ENCODE data around the gene UBQLN4.

DNA sequence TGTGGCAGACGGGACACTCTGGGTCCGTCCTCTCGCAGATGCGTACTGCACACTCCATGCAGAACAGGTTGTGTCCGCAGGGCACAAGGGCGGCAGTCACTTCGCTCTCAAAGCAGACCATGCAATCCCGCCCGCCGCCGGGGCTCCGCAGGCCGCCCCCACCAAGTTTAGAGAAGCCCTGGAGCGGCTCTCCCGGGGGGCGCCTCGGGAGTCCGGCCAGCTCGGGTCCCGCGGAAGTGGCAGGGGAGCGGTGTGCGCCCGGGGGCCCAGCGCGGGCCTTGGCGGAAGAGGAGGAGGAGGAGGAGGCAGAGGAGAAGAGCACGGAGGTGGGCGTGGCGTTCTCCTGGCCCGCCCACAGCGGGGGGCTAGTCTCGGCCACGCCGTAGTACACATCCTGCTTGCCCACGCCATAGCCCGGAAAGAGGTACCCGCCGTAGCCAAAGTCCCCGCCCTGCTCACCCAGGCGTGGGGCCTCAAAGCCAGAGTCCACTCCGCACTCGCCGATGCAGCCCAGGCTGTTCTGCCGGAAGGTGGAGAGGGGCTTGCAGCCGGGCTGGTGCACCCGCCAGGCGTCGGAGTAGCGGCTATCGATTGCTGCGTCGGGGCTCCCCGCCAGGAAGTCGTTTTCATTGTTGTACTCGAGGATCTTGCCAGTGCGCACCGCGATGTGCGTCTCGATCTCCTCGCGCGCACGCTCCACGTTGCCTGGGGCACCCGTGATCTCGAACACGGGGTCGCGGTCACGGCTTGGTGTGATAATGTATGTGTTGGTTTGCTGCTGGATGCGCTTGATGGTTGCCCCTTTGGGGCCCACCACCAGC, 23.2 kb upstream of the UBQLN4 start:
- TF ChIP-seq, protein P1, sequence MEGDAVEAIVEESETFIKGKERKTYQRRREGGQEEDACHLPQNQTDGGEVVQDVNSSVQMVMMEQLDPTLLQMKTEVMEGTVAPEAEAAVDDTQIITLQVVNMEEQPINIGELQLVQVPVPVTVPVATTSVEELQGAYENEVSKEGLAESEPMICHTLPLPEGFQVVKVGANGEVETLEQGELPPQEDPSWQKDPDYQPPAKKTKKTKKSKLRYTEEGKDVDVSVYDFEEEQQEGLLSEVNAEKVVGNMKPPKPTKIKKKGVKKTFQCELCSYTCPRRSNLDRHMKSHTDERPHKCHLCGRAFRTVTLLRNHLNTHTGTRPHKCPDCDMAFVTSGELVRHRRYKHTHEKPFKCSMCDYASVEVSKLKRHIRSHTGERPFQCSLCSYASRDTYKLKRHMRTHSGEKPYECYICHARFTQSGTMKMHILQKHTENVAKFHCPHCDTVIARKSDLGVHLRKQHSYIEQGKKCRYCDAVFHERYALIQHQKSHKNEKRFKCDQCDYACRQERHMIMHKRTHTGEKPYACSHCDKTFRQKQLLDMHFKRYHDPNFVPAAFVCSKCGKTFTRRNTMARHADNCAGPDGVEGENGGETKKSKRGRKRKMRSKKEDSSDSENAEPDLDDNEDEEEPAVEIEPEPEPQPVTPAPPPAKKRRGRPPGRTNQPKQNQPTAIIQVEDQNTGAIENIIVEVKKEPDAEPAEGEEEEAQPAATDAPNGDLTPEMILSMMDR (IDR thresholded peaks at IDR 0.05; ENCODE audit: low read length): no peak
- TF ChIP-seq EZH2phosphoT487 (IDR thresholded peaks at IDR 0.05; ENCODE audit: low read length) (no peak), EZH2 (optimal IDR thresholded peaks at IDR 0.05; ENCODE audit: low read depth, low read length) (no peak)

Measured in MM.1S (cell line).